A549 treated with RU486 at 1 μM for 4 hours (cell line): ENCODE results near the gene CEBPZ. TPM values are rescaled to one million over a fixed set of nuclear protein-coding genes. Genes with fewer than 3 reads are reported as not detected.

ENCODE experiments used
- total RNA-seq: library from RNA; stranded (reverse); fragments of 200-300 nt; extraction: Qiagen RNA extraction; gene quantifications from 5 replicates; pipeline ENCODE4 v1.2.3, GENCODE V29; 2022; ENCODE audit warnings: low read depth

The CEBPZ gene, protein sequence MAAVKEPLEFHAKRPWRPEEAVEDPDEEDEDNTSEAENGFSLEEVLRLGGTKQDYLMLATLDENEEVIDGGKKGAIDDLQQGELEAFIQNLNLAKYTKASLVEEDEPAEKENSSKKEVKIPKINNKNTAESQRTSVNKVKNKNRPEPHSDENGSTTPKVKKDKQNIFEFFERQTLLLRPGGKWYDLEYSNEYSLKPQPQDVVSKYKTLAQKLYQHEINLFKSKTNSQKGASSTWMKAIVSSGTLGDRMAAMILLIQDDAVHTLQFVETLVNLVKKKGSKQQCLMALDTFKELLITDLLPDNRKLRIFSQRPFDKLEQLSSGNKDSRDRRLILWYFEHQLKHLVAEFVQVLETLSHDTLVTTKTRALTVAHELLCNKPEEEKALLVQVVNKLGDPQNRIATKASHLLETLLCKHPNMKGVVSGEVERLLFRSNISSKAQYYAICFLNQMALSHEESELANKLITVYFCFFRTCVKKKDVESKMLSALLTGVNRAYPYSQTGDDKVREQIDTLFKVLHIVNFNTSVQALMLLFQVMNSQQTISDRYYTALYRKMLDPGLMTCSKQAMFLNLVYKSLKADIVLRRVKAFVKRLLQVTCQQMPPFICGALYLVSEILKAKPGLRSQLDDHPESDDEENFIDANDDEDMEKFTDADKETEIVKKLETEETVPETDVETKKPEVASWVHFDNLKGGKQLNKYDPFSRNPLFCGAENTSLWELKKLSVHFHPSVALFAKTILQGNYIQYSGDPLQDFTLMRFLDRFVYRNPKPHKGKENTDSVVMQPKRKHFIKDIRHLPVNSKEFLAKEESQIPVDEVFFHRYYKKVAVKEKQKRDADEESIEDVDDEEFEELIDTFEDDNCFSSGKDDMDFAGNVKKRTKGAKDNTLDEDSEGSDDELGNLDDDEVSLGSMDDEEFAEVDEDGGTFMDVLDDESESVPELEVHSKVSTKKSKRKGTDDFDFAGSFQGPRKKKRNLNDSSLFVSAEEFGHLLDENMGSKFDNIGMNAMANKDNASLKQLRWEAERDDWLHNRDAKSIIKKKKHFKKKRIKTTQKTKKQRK
- 63.4 to 96.8 TPM (median 73.8 TPM) in 5 replicates for total RNA-seq

GRCh38 chr2:37231241-37232130 is at the start of gene CEBPZ, which contains the start of gene NDUFAF7:
CEBPZ (minus strand) TSS chr2:37231596; CDS start chr2:37231567, 29 bp downstream.
NDUFAF7 (plus strand) TSS chr2:37231658; CDS start chr2:37231706, 48 bp downstream.

DNA sequence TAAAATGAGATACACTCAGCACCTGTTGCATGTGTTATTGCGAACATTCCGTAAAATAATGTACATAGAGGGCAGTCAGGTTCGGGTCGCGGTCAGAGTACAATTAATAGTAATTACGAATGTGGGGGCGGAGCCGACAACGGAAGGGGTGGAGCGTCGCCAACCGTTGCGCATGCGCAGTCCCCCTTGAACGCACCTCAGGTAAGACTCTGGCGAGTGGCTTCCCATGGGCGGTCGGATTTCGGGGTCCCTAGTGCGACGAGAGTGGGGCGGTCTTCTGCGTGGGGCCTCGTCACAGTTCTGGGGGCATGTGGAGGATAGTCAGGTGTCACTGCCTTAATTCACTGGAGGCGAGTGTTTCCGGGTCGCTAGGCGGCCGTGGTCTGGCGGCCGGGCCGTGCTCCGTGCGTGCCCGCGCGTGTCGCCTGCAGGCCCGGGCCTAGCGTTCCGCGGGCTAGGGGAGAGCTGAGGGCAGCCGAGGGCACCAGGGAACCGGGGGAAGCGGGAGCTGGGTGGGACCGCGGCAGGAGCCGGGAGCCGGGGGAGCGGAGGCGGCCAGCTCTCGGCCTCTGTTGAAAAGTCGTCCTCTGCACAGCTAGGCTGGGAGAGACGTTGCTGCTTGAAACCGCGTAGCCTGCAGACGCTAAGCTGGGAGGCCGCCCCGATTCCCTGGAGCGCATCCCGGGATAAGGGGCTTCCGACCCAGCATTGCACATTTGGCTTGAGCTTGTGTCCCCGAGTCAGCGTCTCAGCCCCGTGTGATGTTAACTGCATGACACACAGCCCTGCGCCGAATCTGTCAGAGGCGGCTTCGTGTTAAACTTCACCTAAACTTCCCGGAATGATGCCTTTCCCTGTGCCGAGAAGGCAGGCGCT is 34.8 kb downstream of the CEBPZ start, which contains the start of gene CEBPZOS:
Gene CEBPZOS (plus strand): TSS at position 177 of the 876 bp plus-strand sequence. CDS start 3,209 bp downstream, outside the sequence.

GRCh38 chr2:37188570-37188969 is 42.8 kb downstream of the CEBPZ start, which contains the start of gene SULT6B1:
SULT6B1 (minus strand) TSS chr2:37188670; CDS start chr2:37188640, 30 bp downstream.

GRCh38 chr2:37156857-37157714 is 74.3 kb downstream of the CEBPZ start, which contains the start of gene EIF2AK2:
EIF2AK2 (minus strand) TSS chr2:37156980; CDS start chr2:37147806, 9,174 bp downstream.

Other genes starting within 250 kb of the CEBPZ start
- 4.6 to 7.0 TPM (median 6.7 TPM) in 5 replicates for gene HEATR5B, start 147.2 kb downstream of the CEBPZ start, total RNA-seq
- 7.4 to 12.1 TPM (median 9.9 TPM) in 5 replicates for gene GPATCH11, start 147.1 kb downstream of the CEBPZ start, total RNA-seq
- gene EIF2AK2, start 74.6 kb downstream of the CEBPZ start, total RNA-seq, result 12.9 to 32.6 TPM (median 24.1 TPM) in 5 replicates
- not detected in 5 replicates for gene SULT6B1, start 42.9 kb downstream of the CEBPZ start, total RNA-seq
- 39.2 to 43.9 TPM (median 42.8 TPM) in 5 replicates for gene CEBPZOS, start 35.1 kb downstream of the CEBPZ start, total RNA-seq
- gene NDUFAF7, start 62 bp upstream of the CEBPZ start, total RNA-seq, result 15.6 to 20.7 TPM (median 19.8 TPM) in 5 replicates
- 7.1 to 14.3 TPM (median 12.7 TPM) in 5 replicates for gene PRKD3, start 93.2 kb upstream of the CEBPZ start, total RNA-seq
- 17.2 to 23.1 TPM (median 18.9 TPM) in 5 replicates for gene QPCT, start 113.0 kb upstream of the CEBPZ start, total RNA-seq